DMS 273 (cell line): ENCODE measurements around the gene GTF2F2.
A peak's percentile ranks its signal among the peaks of the same experiment; 100 is the strongest.

ENCODE experiments used
- DNase-seq: peaks from one replicate; lab custom pipeline; 2025; ENCODE audit not compliant: unreplicated experiment; lab: John Stamatoyannopoulos, UW

The GTF2F2 gene

DNA sequence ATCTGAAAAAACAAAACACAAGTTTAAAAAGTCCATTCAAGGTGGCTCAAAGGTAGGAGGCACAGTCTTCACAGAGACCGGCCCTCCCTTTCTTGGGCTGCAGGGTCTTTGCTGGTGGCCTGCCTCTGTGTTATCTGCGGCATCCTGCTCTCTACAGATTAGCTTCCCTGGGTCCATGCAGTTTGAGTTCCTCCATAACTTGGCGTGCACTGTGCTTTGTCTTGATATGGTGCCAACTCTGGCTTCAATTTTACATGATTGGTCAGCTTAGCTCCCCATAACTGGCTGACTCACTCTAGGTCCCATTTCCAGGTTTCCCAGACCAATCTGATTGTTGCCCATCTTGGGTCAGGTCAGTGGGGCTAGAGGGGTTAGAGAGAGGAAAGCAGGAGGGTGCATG lies 178.9 kb downstream of the GTF2F2 start:
- no peak for DNase-seq

DNA sequence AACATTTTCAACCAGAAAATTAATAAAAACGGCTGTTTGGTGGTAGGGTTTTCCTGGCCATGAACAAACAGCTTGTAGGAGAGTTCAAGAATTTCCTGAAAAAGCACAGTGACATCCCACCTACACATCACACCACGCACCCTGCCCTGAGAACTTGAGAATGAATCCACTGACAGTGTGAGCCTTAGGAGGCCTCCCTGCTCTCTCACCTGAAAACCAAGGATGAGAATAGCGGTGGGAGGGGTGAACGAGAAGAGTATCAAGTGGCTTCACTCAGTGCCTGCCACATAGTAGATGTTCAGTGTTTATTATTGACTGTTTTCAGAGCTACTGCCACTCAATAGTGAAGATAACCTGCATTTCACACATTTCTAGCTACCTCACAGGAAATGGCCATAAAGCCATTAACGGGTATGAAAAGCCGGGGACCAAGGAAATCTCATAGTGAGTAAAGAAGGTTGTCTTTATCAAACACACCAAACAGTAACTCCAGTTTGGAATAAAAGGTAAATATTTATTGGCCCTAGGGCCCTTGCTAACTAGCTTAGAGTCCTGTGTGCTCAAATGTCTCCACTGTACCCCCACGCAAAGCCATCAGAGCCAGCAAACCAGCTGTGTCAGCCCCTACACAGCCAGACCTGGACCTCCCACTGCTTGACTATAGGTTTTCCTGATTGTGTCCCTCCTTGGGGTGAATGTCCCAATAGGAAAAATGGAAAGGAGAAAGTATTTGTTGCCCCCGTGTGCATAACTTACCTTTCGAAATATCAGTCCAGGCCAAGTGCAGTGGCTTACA lies 180.1 kb downstream of the GTF2F2 start:
- no peak for DNase-seq

DNA sequence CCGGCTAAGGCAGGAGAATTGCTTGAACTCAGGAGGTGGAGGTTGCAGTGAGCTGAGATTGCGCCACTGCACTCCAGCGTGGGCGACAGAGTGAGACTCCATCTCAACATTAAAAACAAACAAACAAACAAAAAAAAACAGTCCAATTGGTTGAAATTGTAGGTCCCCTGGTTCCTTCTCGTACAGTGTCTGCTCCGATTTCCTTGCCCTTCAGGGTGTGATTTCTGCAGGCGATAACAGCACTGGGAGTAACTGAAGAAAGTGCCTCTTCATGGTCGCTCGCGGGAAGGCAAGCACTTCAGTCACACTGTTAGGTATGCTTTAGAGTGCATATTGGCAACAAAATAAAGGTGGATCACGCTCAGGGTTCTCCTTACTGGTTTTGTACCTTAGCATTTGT lies 181.0 kb downstream of the GTF2F2 start:
- no peak for DNase-seq

- no peak for DNase-seq
These were observed 182.2 kb downstream of the GTF2F2 start for GRCh38 chr13:45302507-45302906.

DNA sequence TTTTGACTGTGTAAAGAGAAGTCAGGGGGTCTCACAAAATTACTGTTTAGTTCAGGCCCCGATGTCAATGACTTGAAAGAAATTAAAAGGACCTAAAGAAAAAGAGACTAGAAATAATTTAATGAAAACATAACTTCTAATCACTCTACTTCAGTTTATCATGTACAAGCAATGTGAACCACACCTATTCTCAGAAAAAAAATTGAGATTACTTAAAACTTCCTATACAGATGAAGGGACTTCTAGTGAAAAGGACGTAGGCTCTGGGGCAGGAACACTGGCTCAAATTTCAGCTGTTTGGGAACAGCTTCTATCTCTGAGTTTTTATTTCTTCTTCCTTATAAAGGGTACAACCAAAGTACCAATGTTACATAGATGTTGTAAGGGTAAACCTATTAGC lies 182.7 kb downstream of the GTF2F2 start:
- no peak for DNase-seq

GRCh38 chr13:45303866-45304265 lies 183.6 kb downstream of the GTF2F2 start:
- no peak for DNase-seq

DNA sequence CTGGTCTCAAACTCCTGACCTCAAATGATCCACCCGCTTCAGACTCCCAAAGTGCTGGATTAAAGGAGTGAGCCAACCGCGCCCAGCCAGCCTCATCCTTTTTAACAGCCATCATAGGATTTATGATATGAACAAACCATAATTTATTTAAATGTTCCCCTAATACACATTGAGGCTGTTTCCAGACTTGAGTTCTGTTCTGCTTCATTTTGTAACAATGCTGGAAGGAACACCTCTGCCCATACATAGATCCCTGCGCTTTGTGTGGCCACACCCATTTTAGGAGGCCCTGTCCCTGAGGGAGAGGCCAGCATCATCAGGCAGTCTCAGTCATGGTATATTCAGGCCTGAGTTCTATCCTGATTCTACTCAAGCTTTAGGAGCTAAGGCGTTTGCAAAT lies 184.8 kb downstream of the GTF2F2 start:
- DNase-seq: no peak

- no peak for DNase-seq
These were observed 186.7 kb downstream of the GTF2F2 start for GRCh38 chr13:45306966-45307365.

- DNase-seq: no peak
These were observed 190.2 kb downstream of the GTF2F2 start for GRCh38 chr13:45310341-45311131.

- DNase-seq: no peak
These were observed 194.5 kb downstream of the GTF2F2 start for GRCh38 chr13:45314822-45315221.

- no peak for DNase-seq
These were observed 195.3 kb downstream of the GTF2F2 start for GRCh38 chr13:45315520-45316167.

GRCh38 chr13:45316338-45316737 lies 196.0 kb downstream of the GTF2F2 start:
- DNase-seq: no peak

DNA sequence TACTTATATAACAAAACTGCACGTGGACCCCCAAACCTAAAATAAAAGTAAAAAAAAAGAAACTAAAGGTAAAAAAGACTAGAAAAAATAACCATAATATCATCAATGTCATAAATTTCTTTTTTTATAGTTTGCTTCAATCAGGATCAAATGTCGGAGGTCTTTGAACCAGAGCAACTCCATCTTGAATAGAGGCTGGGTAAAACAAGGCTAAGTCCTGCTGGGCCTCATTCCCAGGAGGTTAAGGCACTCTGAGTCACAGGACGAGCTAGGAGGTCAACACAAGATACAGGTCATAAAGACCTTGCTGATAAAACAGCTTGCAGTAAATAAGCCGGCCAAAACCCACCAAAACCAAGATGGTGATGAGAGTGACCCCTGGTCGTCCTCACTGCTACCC lies 196.7 kb downstream of the GTF2F2 start:
- no peak for DNase-seq

DNA sequence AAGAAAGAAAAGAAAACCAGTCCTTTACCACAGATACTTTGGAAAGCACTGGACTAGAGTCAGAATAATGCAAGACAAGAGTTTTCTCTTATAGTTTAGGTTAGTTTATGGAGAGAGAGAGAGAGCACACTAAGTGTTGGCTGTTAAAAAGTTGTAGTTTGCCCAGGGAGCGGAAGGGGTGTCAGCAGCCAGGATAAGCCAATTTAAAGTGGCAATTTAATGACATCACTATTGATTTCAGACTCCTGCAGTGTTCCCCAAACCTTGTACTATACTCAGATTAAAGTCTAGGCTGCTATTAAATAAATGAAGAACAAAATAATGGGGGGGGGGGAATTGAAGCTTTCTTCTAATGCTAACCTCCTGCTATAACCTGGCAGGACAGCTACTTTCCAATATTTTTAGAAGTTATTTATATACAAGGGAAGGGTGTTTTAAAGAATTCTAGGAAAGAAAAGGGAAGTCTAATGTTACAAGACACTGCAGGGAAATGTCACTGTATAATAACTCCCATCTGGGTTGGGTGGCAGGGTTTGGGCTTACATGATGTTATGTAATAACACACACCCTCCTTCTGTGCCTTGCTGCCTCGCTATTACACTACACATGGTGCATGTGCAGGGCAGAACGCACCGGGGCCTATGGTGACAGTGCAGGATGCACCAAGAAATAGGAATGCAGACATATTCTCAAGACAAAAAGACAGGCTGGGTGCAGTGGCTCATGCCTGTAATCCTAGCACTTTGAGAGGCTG lies 200.7 kb downstream of the GTF2F2 start:
- no peak for DNase-seq

GRCh38 chr13:45325806-45326205 lies 205.5 kb downstream of the GTF2F2 start:
- peak; percentile 52 for DNase-seq

DNA sequence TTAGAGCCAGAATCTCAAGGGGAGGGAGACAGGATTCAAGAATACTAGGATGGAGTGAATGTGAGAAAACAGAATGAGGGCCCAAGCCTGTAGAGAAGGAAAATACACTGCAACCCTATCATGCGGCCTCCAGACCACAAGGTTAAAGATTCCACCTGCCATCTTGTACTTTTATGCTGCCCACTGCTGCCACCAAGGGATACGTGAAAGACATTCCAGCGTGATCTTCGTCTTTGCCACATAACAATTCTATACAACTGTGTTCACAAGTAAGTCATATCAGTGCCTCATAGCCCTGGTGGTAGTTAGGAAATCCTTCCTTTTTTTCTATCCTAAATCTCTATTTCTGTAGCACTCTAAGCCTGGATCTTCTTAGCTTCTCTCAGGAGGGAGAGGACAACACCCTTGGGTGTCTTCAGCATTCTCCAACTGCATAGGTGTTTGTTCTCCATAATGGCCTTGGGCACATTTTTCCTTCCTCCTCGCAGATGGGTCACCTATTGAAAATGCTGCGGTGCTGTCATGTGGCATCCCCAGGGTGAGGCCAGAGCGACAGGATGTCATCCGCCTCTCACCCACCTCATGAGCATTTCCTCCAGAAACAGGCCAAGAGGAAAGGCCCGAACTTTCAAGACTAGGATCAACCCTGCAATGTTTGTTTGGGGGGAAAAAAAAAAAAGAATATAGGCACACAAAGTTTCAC lies 207.1 kb downstream of the GTF2F2 start:
- DNase-seq: peak; percentile 28

- no peak for DNase-seq
These were observed 208.4 kb downstream of the GTF2F2 start for GRCh38 chr13:45328661-45329111.

GRCh38 chr13:45331123-45331619 lies 210.9 kb downstream of the GTF2F2 start:
- DNase-seq: peak; percentile 69

GRCh38 chr13:45331692-45332035 lies 211.4 kb downstream of the GTF2F2 start:
- DNase-seq: no peak
